AG09319 (cell line): ENCODE data around the gene PRAMEF2.
"Not testable (repeated sequence)": the region's sequence is repeated elsewhere in the genome, so short reads cannot be mapped to it uniquely, and the experiment has no call there.

Experiments used
- DNase-seq: peaks from one replicate; pipeline ENCODE4 v3.0.0-alpha.2; 2010; ENCODE audit warnings: low read depth; ENCODE audit errors: extremely low read depth

Gene PRAMEF2

GRCh38 chr1:12903793-12904572 lies 47.1 kb downstream of the PRAMEF2 start:
- DNase-seq, result not testable (repeated sequence)
